ENCODE data around the gene FBXO22.
A peak's percentile ranks its signal among the peaks of the same experiment; 100 is the strongest.
"Not testable (repeated sequence)": the region's sequence is repeated elsewhere in the genome, so short reads cannot be mapped to it uniquely, and the experiment has no call there.

FBXO22 gene

DNA sequence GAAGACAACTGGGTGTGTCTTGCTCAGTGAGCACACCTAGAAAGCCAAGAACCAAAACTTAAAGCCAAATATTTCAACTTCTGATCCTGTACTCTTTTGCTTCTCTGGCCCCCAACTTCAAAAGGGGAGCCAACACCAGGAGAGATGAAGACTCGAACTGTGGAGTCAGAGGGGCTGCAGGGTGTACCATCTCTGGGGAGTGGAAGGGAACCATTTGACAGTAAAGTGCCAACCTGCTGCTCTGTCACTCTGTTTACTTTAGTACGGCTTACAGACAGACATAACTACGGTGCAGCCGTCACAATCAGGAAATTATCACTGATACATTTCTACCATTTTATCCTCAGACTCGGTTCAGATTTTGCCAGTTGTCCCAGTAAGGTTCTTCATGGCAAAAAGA, 1.6 kb downstream of the FBXO22 start:
- DNase-seq (ENCODE audit: extremely low read depth, insufficient read length), result no peak
- H3K4me3 ChIP-seq (replicated peaks; ENCODE audit: low read depth, low read length), result peak overlapping the region; percentile 43
- no peaks in the 10 kb centered on the region for H3K27me3 ChIP-seq (replicated peaks; ENCODE audit: control insufficient read depth, insufficient read depth, low read length)
- TF ChIP-seq, protein P1, sequence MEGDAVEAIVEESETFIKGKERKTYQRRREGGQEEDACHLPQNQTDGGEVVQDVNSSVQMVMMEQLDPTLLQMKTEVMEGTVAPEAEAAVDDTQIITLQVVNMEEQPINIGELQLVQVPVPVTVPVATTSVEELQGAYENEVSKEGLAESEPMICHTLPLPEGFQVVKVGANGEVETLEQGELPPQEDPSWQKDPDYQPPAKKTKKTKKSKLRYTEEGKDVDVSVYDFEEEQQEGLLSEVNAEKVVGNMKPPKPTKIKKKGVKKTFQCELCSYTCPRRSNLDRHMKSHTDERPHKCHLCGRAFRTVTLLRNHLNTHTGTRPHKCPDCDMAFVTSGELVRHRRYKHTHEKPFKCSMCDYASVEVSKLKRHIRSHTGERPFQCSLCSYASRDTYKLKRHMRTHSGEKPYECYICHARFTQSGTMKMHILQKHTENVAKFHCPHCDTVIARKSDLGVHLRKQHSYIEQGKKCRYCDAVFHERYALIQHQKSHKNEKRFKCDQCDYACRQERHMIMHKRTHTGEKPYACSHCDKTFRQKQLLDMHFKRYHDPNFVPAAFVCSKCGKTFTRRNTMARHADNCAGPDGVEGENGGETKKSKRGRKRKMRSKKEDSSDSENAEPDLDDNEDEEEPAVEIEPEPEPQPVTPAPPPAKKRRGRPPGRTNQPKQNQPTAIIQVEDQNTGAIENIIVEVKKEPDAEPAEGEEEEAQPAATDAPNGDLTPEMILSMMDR (IDR thresholded peaks at IDR 0.05; ENCODE audit: insufficient read depth, low read length, poor library complexity, severe bottlenecking), result no peak
- H3K36me3 ChIP-seq (ENCODE audit: control insufficient read depth, insufficient read depth, low read length), result no peaks in the 10 kb centered on the region

DNA sequence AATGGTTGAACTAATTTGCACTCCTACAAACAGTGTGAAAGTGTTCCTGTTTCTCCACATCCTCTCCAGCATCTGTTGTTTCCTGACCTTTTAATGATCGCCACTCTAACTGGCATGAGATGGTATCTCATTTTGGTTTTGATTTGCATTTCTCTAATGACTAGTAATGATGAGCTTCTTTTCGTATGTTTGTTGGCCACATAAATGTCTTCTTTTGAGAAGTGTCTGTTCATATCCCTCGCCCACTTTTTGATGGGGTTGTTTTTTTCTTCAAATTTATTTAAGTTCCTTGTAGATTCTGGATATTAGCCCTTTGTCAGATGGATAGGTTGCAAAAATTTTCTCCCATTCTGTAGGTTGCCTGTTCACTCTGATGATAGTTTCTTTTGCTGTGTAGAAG, 6.7 kb downstream of the FBXO22 start:
- not testable (repeated sequence) for DNase-seq (ENCODE audit: extremely low read depth, insufficient read length); H3K4me3 ChIP-seq (replicated peaks; ENCODE audit: low read depth, low read length); H3K36me3 ChIP-seq (ENCODE audit: control insufficient read depth, insufficient read depth, low read length); H3K27me3 ChIP-seq (replicated peaks; ENCODE audit: control insufficient read depth, insufficient read depth, low read length)

DNA sequence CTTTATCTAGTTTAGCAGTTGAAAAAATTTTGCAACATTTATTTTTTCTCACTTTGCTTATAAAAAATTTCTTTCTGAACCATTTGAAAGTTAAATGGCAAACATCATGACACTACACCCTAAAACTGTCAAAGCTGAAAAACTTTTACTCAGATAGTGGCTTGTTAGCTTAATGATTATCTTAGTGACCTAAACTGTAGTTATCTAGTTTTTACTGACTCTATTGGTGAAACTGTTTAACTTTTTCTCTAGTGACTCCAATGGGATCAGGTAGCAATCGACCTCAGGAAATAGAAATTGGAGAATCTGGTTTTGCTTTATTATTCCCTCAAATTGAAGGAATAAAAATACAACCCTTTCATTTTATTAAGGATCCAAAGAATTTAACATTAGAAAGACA, 13.3 kb downstream of the FBXO22 start:
- TF ChIP-seq, protein P1 (IDR thresholded peaks at IDR 0.05; ENCODE audit: insufficient read depth, low read length, poor library complexity, severe bottlenecking), result no peak
- H3K36me3 ChIP-seq (ENCODE audit: control insufficient read depth, insufficient read depth, low read length), result peaks cover 9% of the 10 kb centered on the region

DNA sequence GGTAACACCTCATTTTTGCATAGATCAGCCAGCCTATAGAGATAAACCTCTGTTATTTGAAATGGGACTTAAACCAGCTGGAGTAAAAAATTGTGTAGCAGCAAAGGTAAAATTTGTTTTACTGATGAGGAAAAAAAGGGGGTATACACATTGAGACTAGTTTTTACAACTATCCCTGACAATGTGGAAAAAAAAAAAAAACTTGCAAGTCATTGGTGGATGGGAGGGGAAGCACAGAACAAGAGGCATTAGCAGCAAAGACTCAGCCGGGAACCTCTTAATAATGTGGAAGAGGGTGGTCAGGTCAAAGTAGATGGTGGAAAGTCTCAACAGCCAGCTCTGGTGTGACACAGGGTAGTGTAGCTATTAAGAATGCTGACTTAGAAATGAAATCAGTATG, 14.5 kb downstream of the FBXO22 start:
- H3K36me3 ChIP-seq (ENCODE audit: control insufficient read depth, insufficient read depth, low read length), result peaks cover 15% of the 10 kb centered on the region
- H3K4me3 ChIP-seq (replicated peaks; ENCODE audit: low read depth, low read length), result no peak overlapping the region
- DNase-seq (ENCODE audit: extremely low read depth, insufficient read length), result no peak
- TF ChIP-seq, protein P1 (IDR thresholded peaks at IDR 0.05; ENCODE audit: insufficient read depth, low read length, poor library complexity, severe bottlenecking), result no peak
- H3K27me3 ChIP-seq (replicated peaks; ENCODE audit: control insufficient read depth, insufficient read depth, low read length), result no peaks in the 10 kb centered on the region

More for the DNA sequence above, 13.3 kb downstream of the FBXO22 start:
- no peaks in the 10 kb centered on the region for H3K27me3 ChIP-seq (replicated peaks; ENCODE audit: control insufficient read depth, insufficient read depth, low read length)
- no peak for DNase-seq (ENCODE audit: extremely low read depth, insufficient read length)
- no peak overlapping the region for H3K4me3 ChIP-seq (replicated peaks; ENCODE audit: low read depth, low read length)

DNA sequence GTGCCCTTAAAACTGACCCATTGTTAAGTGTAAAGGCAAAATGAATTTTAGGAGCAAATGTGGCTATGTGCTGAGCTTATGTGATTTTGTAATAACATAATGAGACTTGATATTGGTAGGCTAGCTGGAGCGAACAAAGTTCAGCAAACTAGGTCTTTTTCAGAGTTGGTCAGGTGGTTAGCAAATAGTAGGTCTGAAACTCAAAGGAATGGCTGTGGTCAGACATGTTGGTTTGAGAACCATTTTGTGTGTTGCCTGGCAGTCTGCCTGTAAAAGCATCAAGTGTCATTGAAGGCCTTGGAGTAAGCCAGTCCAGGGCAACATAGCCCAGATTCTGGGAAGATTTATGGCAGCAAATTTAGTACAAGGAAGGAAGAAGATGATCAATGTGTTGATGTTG, 16.4 kb downstream of the FBXO22 start:
- H3K4me3 ChIP-seq (replicated peaks; ENCODE audit: low read depth, low read length), result no peak overlapping the region
- DNase-seq (ENCODE audit: extremely low read depth, insufficient read length), result no peak
- TF ChIP-seq, protein P1 (IDR thresholded peaks at IDR 0.05; ENCODE audit: insufficient read depth, low read length, poor library complexity, severe bottlenecking), result no peak
- peaks cover 15% of the 10 kb centered on the region for H3K36me3 ChIP-seq (ENCODE audit: control insufficient read depth, insufficient read depth, low read length)
- H3K27me3 ChIP-seq (replicated peaks; ENCODE audit: control insufficient read depth, insufficient read depth, low read length), result no peaks in the 10 kb centered on the region

DNA sequence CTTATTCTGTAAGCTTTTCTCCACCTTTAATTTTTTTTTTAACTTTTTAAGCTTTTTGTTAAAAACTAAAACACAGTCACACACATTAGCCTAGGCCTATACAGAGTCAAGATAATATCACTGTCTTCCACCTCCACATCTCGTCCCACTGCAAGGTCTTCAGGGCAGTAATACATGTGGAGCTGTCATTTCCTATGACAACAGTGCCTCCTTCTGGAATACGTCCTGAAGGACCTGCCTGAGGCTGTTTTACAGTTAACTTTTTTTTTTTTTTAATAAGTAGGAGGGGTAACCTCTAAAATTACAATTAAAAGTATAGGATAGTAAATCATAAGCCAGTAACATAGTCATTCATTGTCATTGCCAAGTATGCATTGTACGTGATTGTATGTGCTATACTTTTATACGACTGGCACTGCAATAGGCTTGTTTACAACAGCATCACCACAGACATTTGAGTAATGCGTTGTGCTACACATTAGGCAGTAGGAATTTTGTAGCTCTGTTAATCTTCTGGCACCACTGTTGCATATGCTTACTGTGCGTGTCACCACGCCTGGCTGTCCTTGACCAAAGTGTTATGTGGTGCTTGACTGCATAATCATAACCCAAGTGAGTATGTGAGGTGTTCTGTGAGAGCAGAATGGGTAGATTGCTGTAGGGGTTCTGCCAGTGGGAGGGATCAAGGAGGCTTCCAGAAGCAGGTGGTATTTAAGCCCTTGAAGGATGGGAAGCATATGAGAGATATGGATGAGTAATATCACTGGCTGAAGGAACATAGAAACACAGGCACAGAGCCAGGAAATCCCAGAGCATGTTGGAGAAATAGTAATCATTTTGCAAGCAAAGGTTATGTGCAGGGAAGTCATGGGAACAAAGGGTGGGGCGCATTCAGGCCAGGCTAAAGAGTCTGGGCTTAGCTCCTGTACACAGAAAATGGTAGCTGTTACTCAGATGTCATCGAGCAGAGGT, 18.3 kb downstream of the FBXO22 start:
- TF ChIP-seq, protein P1 (IDR thresholded peaks at IDR 0.05; ENCODE audit: insufficient read depth, low read length, poor library complexity, severe bottlenecking), result peak; percentile 32
- peaks cover 14% of the 10 kb centered on the region for H3K36me3 ChIP-seq (ENCODE audit: control insufficient read depth, insufficient read depth, low read length)
- no peak for DNase-seq (ENCODE audit: extremely low read depth, insufficient read length)

More for the DNA sequence above, 18.3 kb downstream of the FBXO22 start:
- Histone ChIP-seq H3K4me3 (replicated peaks; ENCODE audit: low read depth, low read length) (no peak overlapping the region), H3K27me3 (replicated peaks; ENCODE audit: control insufficient read depth, insufficient read depth, low read length) (no peaks in the 10 kb centered on the region)
